Adrenal gland (tissue), 12 donors: ENCODE data around the gene HINFP. TPM values are rescaled to one million over a fixed set of nuclear protein-coding genes. Genes with fewer than 3 reads are reported as not detected.

Experiments
- DNase-seq, 7 donors: peaks; one replicate each; pipeline ENCODE4 v3.0.0-alpha.2; 2019 to 2020
- H3K27ac ChIP-seq, 5 donors: fragments of 200-600 bp; sonication (generic) in 4 of 5; 1 replicate in 3 of 5; 2 replicates in 2 of 5; pipeline versions ENCODE4 v1.5.1 to v1.8.0; 2016 to 2020; ENCODE audit warnings: mild to moderate bottlenecking in 1 of 5
- H3K27me3 ChIP-seq: fragments of 200-600 bp; 2 replicates; pipeline ENCODE4 v1.8.0; 2021
- H3K36me3 ChIP-seq, 2 donors: fragments of 200-600 bp; replicated peaks in 1 of 2; 1 replicate in 1 of 2; 2 replicates in 1 of 2; pipeline versions ENCODE4 v1.5.1 to v1.8.0; 2018 to 2022
- H3K4me1 ChIP-seq, 2 donors: fragments of 200-600 bp; replicated peaks in 1 of 2; 1 replicate in 1 of 2; 2 replicates in 1 of 2; pipeline versions ENCODE4 v1.5.1 to v1.8.0; 2018 to 2021
- H3K4me3 ChIP-seq, 4 donors: fragments of 200-600 bp; sonication (generic) in 3 of 4; one replicate each; pipeline ENCODE4 v1.5.1; 2016 to 2018
- H3K9me3 ChIP-seq, 3 donors: fragments of 200-600 bp; sonication (generic) in 1 of 3; replicated peaks in 1 of 3; 1 replicate in 2 of 3; 2 replicates in 1 of 3; pipeline versions ENCODE4 v1.5.1 to v1.8.0; 2016 to 2021
- POLR2A ChIP-seq, 2 donors: fragments of 450-650 bp; IDR thresholded peaks; one replicate each; pipeline ENCODE4 v1.6.1; 2017; ENCODE audit warnings: antibody characterized with exemption in 2 of 2, mild to moderate bottlenecking in 2 of 2, moderate library complexity in 1 of 2
- WGBS, 4 donors: extraction: QIAGEN DNeasy Blood & Tissue Kit in 2 of 4; methylation state at CpG; one replicate each; pipeline versions ENCODE4 v1.1.5 to v1.1.7; 2013 to 2017; 5-methylcytosine and 5-hydroxymethylcytosine counted together
- intact Hi-C, 2 donors: fragments of 100-400 bp; cut with DNase I; formaldehyde crosslinking; loops; one replicate each; pipeline versions ENCODE4 v1.14.1 to v1.15.0; 2022 to 2023
- polyA plus RNA-seq, 3 donors: library from polyadenylated mRNA; stranded (reverse); fragments of 200-250 nt in 2 of 3; fragments of 350-450 nt in 1 of 3; fragmentation: Illumina TruSeq in 1 of 3; extraction: RNeasy Lipid Tissue Mini Kit (QIAGEN cat#74804) in 1 of 3; gene quantifications; one replicate each; pipeline ENCODE4 v1.2.3, GENCODE V29; 2013 to 2014
- total RNA-seq, 9 donors: library from RNA; depleted of rRNA in 4 of 9; stranded (reverse); fragments of >200 nt in 4 of 9; fragments of 120-200 nt in 1 of 9; fragmentation: NEBNext Ultra II Directional in 1 of 9; extraction: Animal tissue kit (Norgen Biotek cat#: 25700) in 1 of 9; gene quantifications; one replicate each; pipeline versions ENCODE4 v1.1.0 to v1.2.4, GENCODE V29; 2013 to 2023
- TF ChIP-seq, protein P1 (sequence below), 6 experiments: fragments of 450-650 bp in 4 of 6; fragments of 200-600 bp in 2 of 6; sonication (generic) in 1 of 6; IDR thresholded peaks; 1 replicate in 5 of 6; 2 replicates in 1 of 6; pipeline versions ENCODE4 v1.5.1 to v1.8.0; 2016 to 2021; ENCODE audit warnings: antibody characterized with exemption in 6 of 6, mild to moderate bottlenecking in 2 of 6, moderate library complexity in 1 of 6
- donor health status: healthy with polysubstance abuse.
- donor health status: Bipolar disorder and iron deficiency.
- donor health status: DM: yes; HTN: yes; CAD: no.
- donor health status: DM: no; HTN: no; CAD: no.
- donor health status: DM: no; HTN: no; CAD: no.
- donor health status: DM: yes; HTN: yes; CAD: no.

HINFP gene
- total and polyA plus RNA-seq, 12 donors = 7.4 to 39.1 (median 22.2) TPM

DNA sequence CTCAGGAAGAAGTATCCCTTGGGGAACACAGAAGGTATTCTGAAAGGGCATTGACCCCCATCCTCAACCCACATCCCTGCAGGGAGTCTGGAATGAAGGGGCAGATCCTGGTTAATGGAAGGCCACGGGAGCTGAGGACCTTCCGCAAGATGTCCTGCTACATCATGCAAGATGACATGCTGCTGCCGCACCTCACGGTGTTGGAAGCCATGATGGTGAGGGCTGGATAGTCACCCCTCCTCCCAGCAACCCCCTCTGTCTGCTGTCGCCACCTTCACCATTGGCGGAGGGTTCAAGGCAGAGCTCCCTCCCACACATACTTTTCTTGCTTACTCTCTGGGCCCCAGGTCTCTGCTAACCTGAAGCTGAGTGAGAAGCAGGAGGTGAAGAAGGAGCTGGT, 32.8 kb downstream of the HINFP start:
- intact Hi-C loops = no loop called here
- 94 to 100% (median 98%) methylated on average over 1 to 6 of the region's 6 CpGs for WGBS, 4 donors
- TF ChIP-seq, protein P1, sequence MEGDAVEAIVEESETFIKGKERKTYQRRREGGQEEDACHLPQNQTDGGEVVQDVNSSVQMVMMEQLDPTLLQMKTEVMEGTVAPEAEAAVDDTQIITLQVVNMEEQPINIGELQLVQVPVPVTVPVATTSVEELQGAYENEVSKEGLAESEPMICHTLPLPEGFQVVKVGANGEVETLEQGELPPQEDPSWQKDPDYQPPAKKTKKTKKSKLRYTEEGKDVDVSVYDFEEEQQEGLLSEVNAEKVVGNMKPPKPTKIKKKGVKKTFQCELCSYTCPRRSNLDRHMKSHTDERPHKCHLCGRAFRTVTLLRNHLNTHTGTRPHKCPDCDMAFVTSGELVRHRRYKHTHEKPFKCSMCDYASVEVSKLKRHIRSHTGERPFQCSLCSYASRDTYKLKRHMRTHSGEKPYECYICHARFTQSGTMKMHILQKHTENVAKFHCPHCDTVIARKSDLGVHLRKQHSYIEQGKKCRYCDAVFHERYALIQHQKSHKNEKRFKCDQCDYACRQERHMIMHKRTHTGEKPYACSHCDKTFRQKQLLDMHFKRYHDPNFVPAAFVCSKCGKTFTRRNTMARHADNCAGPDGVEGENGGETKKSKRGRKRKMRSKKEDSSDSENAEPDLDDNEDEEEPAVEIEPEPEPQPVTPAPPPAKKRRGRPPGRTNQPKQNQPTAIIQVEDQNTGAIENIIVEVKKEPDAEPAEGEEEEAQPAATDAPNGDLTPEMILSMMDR (IDR thresholded peaks at IDR 0.05) = no peak
- no peak for TF ChIP-seq POLR2A (IDR thresholded peaks at IDR 0.05)

DNA sequence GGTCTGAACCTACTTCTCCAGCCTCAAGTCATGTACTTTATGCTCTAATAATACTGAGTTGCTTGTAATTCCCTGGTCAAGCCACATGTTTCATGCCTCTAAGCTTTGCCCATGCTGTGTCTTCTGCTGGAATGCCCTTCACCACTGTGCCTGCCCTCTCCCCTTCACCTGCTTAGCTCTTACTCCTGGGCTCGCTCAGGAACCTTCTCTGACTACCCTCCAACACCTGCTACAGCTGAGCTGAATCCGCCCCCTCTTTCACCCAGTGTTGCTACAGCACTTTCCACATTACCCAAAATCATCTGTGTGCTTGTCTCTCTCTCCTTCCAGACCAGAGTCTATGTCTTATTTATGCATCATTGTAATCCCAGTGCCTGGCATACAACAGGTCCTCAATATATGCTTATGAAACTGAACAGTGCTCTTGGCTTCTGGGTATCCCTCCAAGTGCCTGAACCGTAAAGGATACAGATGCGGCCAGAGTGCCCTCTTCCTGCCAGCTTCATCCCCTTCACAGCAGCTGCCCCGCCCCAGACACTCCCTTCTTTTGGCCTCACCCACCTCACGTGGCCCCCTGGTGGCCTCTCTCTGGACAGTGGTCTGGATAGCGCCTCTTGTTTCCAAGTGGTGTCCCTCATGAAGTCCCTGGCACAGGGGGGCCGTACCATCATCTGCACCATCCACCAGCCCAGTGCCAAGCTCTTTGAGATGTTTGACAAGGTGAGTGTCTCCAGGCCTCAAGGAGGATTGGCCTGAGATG, 34.5 kb downstream of the HINFP start:
- H3K9me3 ChIP-seq = no peaks in the 10 kb centered on the region
- H3K27me3 ChIP-seq = no peaks in the 10 kb centered on the region
- H3K36me3 ChIP-seq = no peaks in the 10 kb centered on the region
- H3K4me1 ChIP-seq = no peaks in the 10 kb centered on the region
- H3K27ac ChIP-seq = no peak overlapping the region
- 56 to 64% (median 60%) methylated on average over 5 to 8 of the region's 8 CpGs for WGBS, 4 donors
- no peak for TF ChIP-seq POLR2A (IDR thresholded peaks at IDR 0.05)
- TF ChIP-seq, protein P1 (IDR thresholded peaks at IDR 0.05) = no peak
- peak in 1 of 7 donors; percentile 15 for DNase-seq
- intact Hi-C loops = no loop called here
- H3K4me3 ChIP-seq = no peak overlapping the region

More for the DNA sequence above, 32.8 kb downstream of the HINFP start:
- Histone ChIP-seq H3K36me3 (no peaks in the 10 kb centered on the region), H3K4me1 (peaks cover 5 to 7% of the 10 kb centered on the region in 2 donors), H3K27me3 (no peaks in the 10 kb centered on the region), H3K27ac (no peak overlapping the region), H3K4me3 (no peak overlapping the region), H3K9me3 (no peaks in the 10 kb centered on the region)
- no peak for DNase-seq

DNA sequence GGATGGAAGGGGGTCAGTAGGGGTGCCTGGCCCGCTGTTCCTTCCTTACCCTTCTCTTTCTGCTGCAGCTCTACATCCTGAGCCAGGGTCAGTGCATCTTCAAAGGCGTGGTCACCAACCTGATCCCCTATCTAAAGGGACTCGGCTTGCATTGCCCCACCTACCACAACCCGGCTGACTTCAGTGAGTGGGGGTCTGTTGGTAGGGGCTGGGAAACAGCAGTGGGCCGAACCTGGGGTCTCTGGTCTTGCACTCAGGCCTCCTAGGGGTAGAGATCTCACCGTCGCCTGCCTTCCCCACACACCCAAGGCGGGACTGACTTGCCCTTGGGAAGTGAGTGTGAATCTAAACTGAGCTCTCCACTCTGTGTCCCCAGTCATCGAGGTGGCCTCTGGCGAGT, 35.1 kb downstream of the HINFP start:
- H3K27me3 ChIP-seq = no peaks in the 10 kb centered on the region
- WGBS, 4 donors = 84 to 92% (median 85%) methylated on average over 5 to 10 of the region's 10 CpGs
- no peak overlapping the region for H3K4me3 ChIP-seq
- no peaks in the 10 kb centered on the region for H3K9me3 ChIP-seq
- H3K4me1 ChIP-seq = no peaks in the 10 kb centered on the region
- no peak for DNase-seq
- TF ChIP-seq POLR2A (IDR thresholded peaks at IDR 0.05) = no peak
- TF ChIP-seq, protein P1 (IDR thresholded peaks at IDR 0.05) = no peak
- no peak overlapping the region for H3K27ac ChIP-seq
- H3K36me3 ChIP-seq = no peaks in the 10 kb centered on the region
- intact Hi-C loops = no loop called here

DNA sequence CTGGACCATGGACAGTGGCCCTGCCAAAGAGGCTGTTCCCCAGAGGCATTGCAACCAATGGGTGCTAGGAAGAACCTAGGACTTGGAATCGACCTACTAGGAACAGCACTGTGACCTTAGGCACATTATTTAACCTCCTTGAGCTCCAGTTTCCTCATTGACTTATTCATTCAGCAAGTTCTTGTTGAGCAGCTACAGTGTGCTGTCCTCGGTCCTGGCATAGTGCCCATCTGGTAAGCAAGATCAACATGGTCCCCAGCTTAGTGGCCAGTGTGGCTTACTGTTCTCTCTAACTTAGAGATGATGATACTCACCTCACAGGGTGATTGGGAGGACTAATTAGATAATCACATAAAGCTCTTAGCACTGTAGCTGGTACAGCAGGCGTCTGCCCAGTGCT, 35.7 kb downstream of the HINFP start:
- peak in 1 of 7 donors; percentile 15 for DNase-seq
- TF ChIP-seq POLR2A (IDR thresholded peaks at IDR 0.05) = no peak
- TF ChIP-seq, protein P1 (IDR thresholded peaks at IDR 0.05) = no peak
- H3K4me1 ChIP-seq = no peaks in the 10 kb centered on the region
- intact Hi-C loops = no loop called here
- H3K9me3 ChIP-seq = no peaks in the 10 kb centered on the region
- WGBS, 4 donors = 50 to 62% (median 55%) methylated on average over 3 of the region's 3 CpGs
- H3K27ac ChIP-seq = no peak overlapping the region
- H3K27me3 ChIP-seq = no peaks in the 10 kb centered on the region
- H3K4me3 ChIP-seq = no peak overlapping the region
- no peaks in the 10 kb centered on the region for H3K36me3 ChIP-seq
